ENCODE measurements around the gene CUL3.

CUL3 gene

DNA sequence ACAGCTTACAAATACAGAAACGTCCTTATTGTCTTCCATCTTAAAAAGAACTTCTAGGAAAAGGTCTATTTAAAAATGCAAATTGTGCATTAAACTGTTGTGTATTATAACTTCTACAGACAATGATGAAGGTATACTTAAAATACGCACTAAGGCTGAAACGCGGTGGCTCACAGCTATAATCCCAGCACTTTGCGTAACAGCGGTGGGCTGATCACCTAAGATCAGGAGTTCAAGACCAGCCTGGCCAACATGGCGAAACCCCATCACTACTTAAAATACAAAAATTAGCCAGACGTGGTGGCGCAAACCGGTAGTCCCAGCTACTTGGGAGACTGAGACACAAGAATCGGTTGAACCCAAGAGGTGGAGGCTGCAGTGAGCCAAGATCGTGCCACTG is 4.9 kb downstream of the CUL3 start:
- Histone ChIP-seq H3K27ac (ENCODE audit: low read depth, low read length) (no peak overlapping the region), H3K79me2 (ENCODE audit: control insufficient read depth, insufficient read depth, low read length, unreplicated experiment) (peaks cover 96% of the 10 kb centered on the region), H3K4me3 (ENCODE audit: low read depth, low read length) (no peak overlapping the region), H3K36me3 (ENCODE audit: insufficient read depth, low read length) (peaks cover 3% of the 10 kb centered on the region; the same call in 1 of the 2 replicates), H2AFZ (ENCODE audit: low read length, unreplicated experiment) (no peak overlapping the region), H3K27me3 (ENCODE audit: insufficient read depth, low read length) (no peaks in the 10 kb centered on the region), H3K4me1 (ENCODE audit: control insufficient read depth, insufficient read depth, low read length, unreplicated experiment) (peaks cover 28% of the 10 kb centered on the region)

DNA sequence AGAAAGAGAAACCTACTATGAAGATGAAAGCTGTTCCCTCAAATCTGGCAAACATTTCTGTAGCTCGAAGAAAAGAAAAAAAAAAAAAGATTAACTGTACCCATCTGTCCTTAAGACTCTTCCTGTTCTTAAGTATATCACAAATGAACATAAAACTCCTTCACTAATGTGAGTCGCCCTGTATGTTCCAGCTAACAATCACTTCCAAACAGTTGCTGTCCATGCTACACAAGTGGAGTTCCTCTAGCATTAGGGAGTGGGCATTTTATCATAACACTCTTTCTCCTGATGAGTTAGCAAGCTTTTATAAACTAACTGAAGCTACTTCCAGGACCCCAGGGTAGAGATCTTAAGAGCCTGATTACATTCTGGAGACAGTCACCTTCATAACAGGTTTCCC is 5.8 kb downstream of the CUL3 start:
- Histone ChIP-seq H3K4me3 (ENCODE audit: low read depth, low read length) (peak overlapping the region; percentile 21; the same call in 1 of the 2 replicates), H3K27me3 (ENCODE audit: insufficient read depth, low read length) (no peaks in the 10 kb centered on the region), H3K79me2 (ENCODE audit: control insufficient read depth, insufficient read depth, low read length, unreplicated experiment) (peaks cover 99% of the 10 kb centered on the region), H2AFZ (ENCODE audit: low read length, unreplicated experiment) (no peak overlapping the region), H3K4me1 (ENCODE audit: control insufficient read depth, insufficient read depth, low read length, unreplicated experiment) (peaks cover 33% of the 10 kb centered on the region), H3K36me3 (ENCODE audit: insufficient read depth, low read length) (peaks cover 3% of the 10 kb centered on the region; the same call in 1 of the 2 replicates), H3K27ac (ENCODE audit: low read depth, low read length) (no peak overlapping the region)

DNA sequence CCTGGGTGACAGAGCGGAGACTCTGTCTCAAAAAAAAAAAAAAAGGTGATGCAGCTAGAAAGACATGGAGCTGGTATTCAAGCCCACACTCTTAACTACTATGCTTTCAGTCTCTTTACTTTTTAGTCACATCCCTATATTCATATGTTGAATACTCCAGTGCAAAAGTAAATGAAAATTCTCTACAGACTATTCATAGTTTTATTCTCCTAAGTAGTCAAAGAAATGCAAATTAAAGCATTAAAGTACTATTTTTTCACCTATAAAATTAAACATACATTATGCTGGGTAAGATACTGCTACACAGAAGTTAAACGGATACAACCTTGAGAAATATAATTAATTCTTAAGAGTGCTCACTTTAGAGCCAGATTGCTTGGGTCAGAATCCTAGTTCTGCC is 7.6 kb downstream of the CUL3 start:
- Histone ChIP-seq H3K4me3 (ENCODE audit: low read depth, low read length) (no peak overlapping the region), H3K27me3 (ENCODE audit: insufficient read depth, low read length) (no peaks in the 10 kb centered on the region), H2AFZ (ENCODE audit: low read length, unreplicated experiment) (no peak overlapping the region), H3K36me3 (ENCODE audit: insufficient read depth, low read length) (peaks cover 1% of the 10 kb centered on the region; the same call in 1 of the 2 replicates), H3K79me2 (ENCODE audit: control insufficient read depth, insufficient read depth, low read length, unreplicated experiment) (peaks cover 98% of the 10 kb centered on the region), H3K4me1 (ENCODE audit: control insufficient read depth, insufficient read depth, low read length, unreplicated experiment) (peaks cover 25% of the 10 kb centered on the region), H3K27ac (ENCODE audit: low read depth, low read length) (no peak overlapping the region)

DNA sequence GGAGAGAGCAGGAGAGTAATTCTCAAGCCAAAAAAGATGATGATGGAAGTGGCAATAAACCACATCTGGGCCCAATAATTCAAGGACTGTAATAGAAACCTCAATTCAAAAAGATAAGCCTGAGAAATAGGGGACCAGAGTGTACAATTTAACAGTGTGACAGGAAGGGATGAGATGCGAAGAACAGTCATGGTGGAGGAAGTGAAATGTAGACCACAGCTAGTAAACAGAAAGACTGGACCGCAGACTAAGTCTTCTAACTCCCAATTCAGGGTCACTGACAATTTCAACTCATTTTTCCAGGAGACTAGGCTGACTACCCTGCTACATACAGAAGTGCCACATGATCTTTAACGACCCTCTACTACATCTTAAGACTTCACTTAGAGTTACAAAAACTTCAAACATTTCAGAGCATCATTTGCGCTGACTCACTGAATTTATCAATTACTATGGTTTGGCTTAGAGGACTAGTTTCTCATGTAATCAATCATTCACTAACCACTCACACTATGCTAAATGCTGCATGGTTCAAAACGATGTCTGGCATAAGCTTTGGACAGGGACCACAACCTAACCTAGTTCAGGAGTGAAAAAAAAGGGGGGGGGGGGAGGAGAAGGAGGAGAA is 9.0 kb downstream of the CUL3 start:
- peaks cover 98% of the 10 kb centered on the region for H3K79me2 ChIP-seq (ENCODE audit: control insufficient read depth, insufficient read depth, low read length, unreplicated experiment)
- H3K27me3 ChIP-seq (ENCODE audit: insufficient read depth, low read length) = no peaks in the 10 kb centered on the region
- peaks cover 33% of the 10 kb centered on the region for H3K4me1 ChIP-seq (ENCODE audit: control insufficient read depth, insufficient read depth, low read length, unreplicated experiment)
- H3K27ac ChIP-seq (ENCODE audit: low read depth, low read length) = no peak overlapping the region
- no peak overlapping the region for H3K4me3 ChIP-seq (ENCODE audit: low read depth, low read length)
- no peak overlapping the region for H2AFZ ChIP-seq (ENCODE audit: low read length, unreplicated experiment)
- no peaks in the 10 kb centered on the region for H3K36me3 ChIP-seq (ENCODE audit: insufficient read depth, low read length)

DNA sequence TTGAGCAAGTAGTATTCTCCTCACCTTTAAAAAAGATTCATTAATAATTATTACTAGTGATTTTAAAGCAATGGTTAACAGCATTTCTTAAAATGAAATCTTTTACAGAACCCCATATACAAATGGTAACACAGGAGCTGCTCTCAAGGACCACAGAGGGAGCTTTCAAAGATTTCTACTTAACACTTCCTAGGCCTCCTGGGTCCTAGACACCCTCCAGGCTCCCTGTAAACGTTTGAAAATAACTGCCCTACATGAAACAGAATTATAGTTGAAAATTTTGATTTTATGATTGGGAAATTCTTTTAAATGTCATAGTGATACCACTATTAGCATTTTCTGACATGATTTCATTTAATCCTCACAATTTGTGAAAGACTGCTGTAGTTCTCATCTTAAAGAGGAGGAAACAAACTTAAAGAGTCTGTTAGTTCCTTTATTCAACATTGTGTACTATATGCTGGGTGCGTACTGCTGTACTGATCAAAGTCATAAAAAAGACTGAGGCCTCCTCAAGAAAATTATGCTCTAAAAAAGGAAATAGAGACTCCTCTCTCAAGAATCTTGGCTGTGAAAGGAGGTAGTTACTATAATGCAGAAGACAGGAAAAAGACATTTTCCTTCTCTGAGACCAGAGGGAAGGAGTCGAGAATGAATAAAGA is 10.6 kb downstream of the CUL3 start:
- Histone ChIP-seq H3K27me3 (ENCODE audit: insufficient read depth, low read length) (no peaks in the 10 kb centered on the region), H2AFZ (ENCODE audit: low read length, unreplicated experiment) (no peak overlapping the region), H3K36me3 (ENCODE audit: insufficient read depth, low read length) (no peaks in the 10 kb centered on the region), H3K79me2 (ENCODE audit: control insufficient read depth, insufficient read depth, low read length, unreplicated experiment) (peaks cover 98% of the 10 kb centered on the region), H3K4me1 (ENCODE audit: control insufficient read depth, insufficient read depth, low read length, unreplicated experiment) (peaks cover 42% of the 10 kb centered on the region), H3K4me3 (ENCODE audit: low read depth, low read length) (no peak overlapping the region), H3K27ac (ENCODE audit: low read depth, low read length) (no peak overlapping the region)

DNA sequence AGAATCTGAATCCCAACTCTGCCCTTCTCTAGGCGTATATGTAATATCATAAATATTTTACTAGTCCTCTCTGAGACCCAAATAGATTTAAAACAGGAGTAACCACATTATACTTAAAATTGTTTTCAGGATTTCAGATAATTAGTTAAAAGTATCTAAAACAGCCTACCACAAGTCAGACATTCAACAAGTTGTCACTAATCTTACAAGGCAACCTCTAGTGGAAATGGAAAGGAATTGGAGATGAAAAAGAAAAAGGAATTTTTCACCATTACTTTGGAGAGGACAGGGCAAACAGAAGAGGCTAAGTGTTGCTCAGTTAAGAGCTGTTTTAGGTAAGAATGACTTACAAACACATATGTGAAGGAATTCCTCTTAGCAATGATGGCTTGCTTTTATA is 11.4 kb downstream of the CUL3 start:
- Histone ChIP-seq H3K79me2 (ENCODE audit: control insufficient read depth, insufficient read depth, low read length, unreplicated experiment) (peaks cover 99% of the 10 kb centered on the region), H2AFZ (ENCODE audit: low read length, unreplicated experiment) (no peak overlapping the region), H3K36me3 (ENCODE audit: insufficient read depth, low read length) (no peaks in the 10 kb centered on the region), H3K4me3 (ENCODE audit: low read depth, low read length) (no peak overlapping the region), H3K27ac (ENCODE audit: low read depth, low read length) (no peak overlapping the region), H3K4me1 (ENCODE audit: control insufficient read depth, insufficient read depth, low read length, unreplicated experiment) (peaks cover 38% of the 10 kb centered on the region), H3K27me3 (ENCODE audit: insufficient read depth, low read length) (no peaks in the 10 kb centered on the region)

DNA sequence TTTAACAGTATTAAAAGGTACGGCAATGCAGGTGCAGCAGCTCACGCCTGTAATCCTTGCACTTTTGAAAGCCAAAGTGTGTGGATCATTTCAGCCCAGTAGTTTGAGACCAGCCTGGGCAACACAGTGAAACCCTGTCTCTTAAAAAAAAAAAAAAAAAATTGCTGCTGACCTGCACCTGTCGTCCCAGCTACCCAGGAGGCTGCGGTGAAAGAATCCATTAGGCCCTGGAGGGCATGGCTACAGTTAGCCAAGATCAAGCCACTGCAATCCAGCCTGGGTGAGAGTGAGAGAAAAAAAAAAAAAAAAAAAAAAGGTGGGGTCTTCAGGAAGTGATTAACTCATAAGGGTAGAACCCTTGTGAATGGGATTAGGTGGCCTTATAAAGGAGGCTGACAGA is 12.8 kb downstream of the CUL3 start:
- Histone ChIP-seq H3K36me3 (ENCODE audit: insufficient read depth, low read length) (no peaks in the 10 kb centered on the region), H3K27me3 (ENCODE audit: insufficient read depth, low read length) (no peaks in the 10 kb centered on the region), H3K4me3 (ENCODE audit: low read depth, low read length) (no peak overlapping the region), H3K27ac (ENCODE audit: low read depth, low read length) (no peak overlapping the region), H3K79me2 (ENCODE audit: control insufficient read depth, insufficient read depth, low read length, unreplicated experiment) (peaks cover 99% of the 10 kb centered on the region), H3K4me1 (ENCODE audit: control insufficient read depth, insufficient read depth, low read length, unreplicated experiment) (peaks cover 33% of the 10 kb centered on the region), H2AFZ (ENCODE audit: low read length, unreplicated experiment) (no peak overlapping the region)

DNA sequence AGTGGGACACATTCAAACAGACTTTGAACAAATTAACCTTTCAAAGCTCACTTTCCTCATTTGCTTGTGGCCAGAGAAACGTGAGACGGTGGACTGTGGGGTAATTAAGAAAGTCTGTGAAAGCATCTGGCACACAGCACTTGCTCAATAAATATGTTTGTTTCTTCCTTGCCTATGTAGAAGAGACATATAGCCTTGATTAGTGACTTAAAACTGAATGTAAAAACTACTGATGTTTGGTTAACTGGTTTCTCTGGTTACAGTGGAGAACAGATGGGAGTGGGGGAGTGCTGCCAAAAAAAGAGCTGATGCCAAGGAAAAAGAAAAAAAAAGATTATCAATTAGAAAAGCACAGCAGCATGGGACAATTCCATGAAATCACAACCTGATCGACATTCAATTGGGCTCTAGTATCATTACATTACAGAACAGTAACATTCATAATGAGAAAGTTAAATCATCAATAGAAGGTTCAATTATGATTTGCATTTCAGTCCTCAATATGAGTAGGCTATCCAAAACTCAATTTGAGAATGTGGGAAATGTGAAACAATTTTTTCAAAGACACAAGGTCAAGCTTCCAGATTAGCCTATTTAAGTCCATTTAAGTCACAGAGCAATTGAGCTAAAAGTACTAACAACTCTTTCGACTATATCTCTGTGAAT is 14.7 kb downstream of the CUL3 start:
- peaks cover 99% of the 10 kb centered on the region for H3K79me2 ChIP-seq (ENCODE audit: control insufficient read depth, insufficient read depth, low read length, unreplicated experiment)
- no peaks in the 10 kb centered on the region for H3K27me3 ChIP-seq (ENCODE audit: insufficient read depth, low read length)
- H3K27ac ChIP-seq (ENCODE audit: low read depth, low read length) = peak overlapping the region; percentile 54
- H3K4me1 ChIP-seq (ENCODE audit: control insufficient read depth, insufficient read depth, low read length, unreplicated experiment) = peaks cover 33% of the 10 kb centered on the region
- peak overlapping the region; percentile 14 for H3K4me3 ChIP-seq (ENCODE audit: low read depth, low read length)
- H2AFZ ChIP-seq (ENCODE audit: low read length, unreplicated experiment) = no peak overlapping the region
- peaks cover 13% of the 10 kb centered on the region for H3K36me3 ChIP-seq (ENCODE audit: insufficient read depth, low read length)

DNA sequence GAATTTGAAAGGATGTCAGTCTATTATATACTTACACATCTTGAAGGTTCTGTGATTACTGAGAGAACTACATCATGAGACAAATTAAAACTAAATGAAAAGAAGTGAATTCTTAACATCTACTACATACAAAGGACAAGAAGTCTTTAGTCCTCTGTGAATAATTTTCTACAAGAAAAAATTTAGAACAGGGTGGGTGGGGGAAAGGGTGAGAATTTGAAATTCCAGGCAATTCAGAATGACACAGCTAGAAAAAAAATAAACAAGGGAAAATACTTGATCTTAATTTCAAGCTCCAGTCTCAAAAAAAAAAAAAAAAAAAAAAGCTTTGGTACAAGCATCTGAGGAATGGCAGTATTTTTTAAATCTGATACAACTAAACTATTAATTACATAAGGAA is 15.5 kb downstream of the CUL3 start:
- H3K4me3 ChIP-seq (ENCODE audit: low read depth, low read length) = no peak overlapping the region
- peaks cover 99% of the 10 kb centered on the region for H3K79me2 ChIP-seq (ENCODE audit: control insufficient read depth, insufficient read depth, low read length, unreplicated experiment)
- peaks cover 13% of the 10 kb centered on the region for H3K36me3 ChIP-seq (ENCODE audit: insufficient read depth, low read length)

DNA sequence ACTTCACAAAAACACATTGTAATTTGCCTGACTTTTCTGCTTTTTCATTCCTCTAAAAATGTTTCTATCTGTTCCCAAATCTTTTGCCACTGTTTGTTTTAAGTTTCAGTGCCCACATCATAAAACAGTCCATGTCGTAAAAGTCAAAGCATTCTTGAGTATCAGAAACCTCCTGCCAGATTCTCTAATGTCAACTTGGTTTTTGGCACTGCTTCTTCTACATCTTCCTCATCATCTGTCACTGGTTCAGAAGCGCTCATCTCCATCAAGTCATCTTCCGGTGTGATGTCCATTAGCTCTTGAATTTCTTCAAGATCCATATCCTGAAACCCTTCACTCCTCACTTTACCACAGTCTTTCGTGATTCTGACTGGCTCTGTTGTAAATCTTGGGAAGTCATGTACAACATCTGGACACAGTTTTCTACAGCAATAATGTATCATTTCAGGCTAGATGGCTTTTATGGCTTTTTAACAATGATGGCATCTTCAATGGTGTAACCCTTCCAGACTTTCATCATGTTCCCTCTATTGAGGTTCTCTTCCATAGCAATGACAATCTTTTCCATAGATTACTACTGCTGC is 19.6 kb downstream of the CUL3 start:
- Histone ChIP-seq H3K4me3 (ENCODE audit: low read depth, low read length) (no peak overlapping the region), H3K4me1 (ENCODE audit: control insufficient read depth, insufficient read depth, low read length, unreplicated experiment) (peaks cover 15% of the 10 kb centered on the region), H2AFZ (ENCODE audit: low read length, unreplicated experiment) (no peak overlapping the region), H3K27ac (ENCODE audit: low read depth, low read length) (no peak overlapping the region), H3K36me3 (ENCODE audit: insufficient read depth, low read length) (peaks cover 15% of the 10 kb centered on the region), H3K79me2 (ENCODE audit: control insufficient read depth, insufficient read depth, low read length, unreplicated experiment) (peaks cover 99% of the 10 kb centered on the region), H3K27me3 (ENCODE audit: insufficient read depth, low read length) (no peaks in the 10 kb centered on the region)

More for the DNA sequence above, 15.5 kb downstream of the CUL3 start:
- H3K4me1 ChIP-seq (ENCODE audit: control insufficient read depth, insufficient read depth, low read length, unreplicated experiment) = peaks cover 30% of the 10 kb centered on the region
- no peaks in the 10 kb centered on the region for H3K27me3 ChIP-seq (ENCODE audit: insufficient read depth, low read length)
- peak overlapping the region; percentile 54; the same call in 1 of the 2 replicates for H3K27ac ChIP-seq (ENCODE audit: low read depth, low read length)
- H2AFZ ChIP-seq (ENCODE audit: low read length, unreplicated experiment) = no peak overlapping the region
